DND-41 (cell line): Measurements from ENCODE around the gene MAP3K15.
A peak's percentile ranks its signal among the peaks of the same experiment; 100 is the strongest.

Experiments used
- ATAC-seq: fragments of 200-7000 bp; cut with Tn5 transposase; 3 replicates; pipeline ENCODE4 v1.9.1; 2021; ENCODE audit warnings: low read depth; ENCODE audit not compliant: insufficient read depth
- DNase-seq: peaks from one replicate; pipeline ENCODE4 v3.0.0-alpha.2; 2020
- H2AFZ ChIP-seq: 2 replicates; pipeline ENCODE4 v1.6.0; 2012; ENCODE audit warnings: low read depth, low read length
- H3K27ac ChIP-seq: 2 replicates; pipeline ENCODE4 v1.5.1; 2012; ENCODE audit warnings: low read length, inconsistent platforms
- H3K27me3 ChIP-seq: fragments of 200-600 bp; sonication (generic); 2 replicates; pipeline ENCODE4 v1.6.0; 2012; ENCODE audit warnings: low read length, mild to moderate bottlenecking, inconsistent platforms; ENCODE audit not compliant: insufficient read depth, poor library complexity
- H3K36me3 ChIP-seq: 2 replicates; pipeline ENCODE4 v1.5.1; 2012; ENCODE audit warnings: low read length, inconsistent platforms; ENCODE audit not compliant: insufficient read depth
- H3K4me1 ChIP-seq: 2 replicates; pipeline ENCODE4 v1.5.1; 2012; ENCODE audit warnings: mild to moderate bottlenecking, low read length; ENCODE audit not compliant: insufficient read depth
- H3K4me2 ChIP-seq: 2 replicates; pipeline ENCODE4 v1.6.0; 2012; ENCODE audit warnings: mild to moderate bottlenecking, moderate library complexity, low read length, inconsistent platforms; ENCODE audit not compliant: insufficient read depth
- H3K4me3 ChIP-seq, 2 experiments: fragments of 200-600 bp in 1 of 2; shearing (Covaris generic) in 1 of 2; 2 replicates each; pipeline ENCODE4 v1.5.1; 2012 to 2016; ENCODE audit warnings: inconsistent platforms in 2 of 2, low read length in 2 of 2, mild to moderate bottlenecking in 2 of 2, low read depth in 1 of 2, moderate library complexity in 1 of 2
- H3K79me2 ChIP-seq: 2 replicates; pipeline ENCODE4 v1.6.0; 2012; ENCODE audit warnings: low read length, inconsistent platforms; ENCODE audit not compliant: insufficient read depth
- H3K9ac ChIP-seq: 2 replicates; pipeline ENCODE4 v1.6.0; 2012; ENCODE audit warnings: low read depth, mild to moderate bottlenecking, inconsistent platforms, low read length, moderate library complexity
- H3K9me3 ChIP-seq: 2 replicates; pipeline ENCODE4 v1.5.1; 2012; ENCODE audit warnings: low read length, moderate library complexity, mild to moderate bottlenecking, inconsistent platforms; ENCODE audit not compliant: insufficient read depth, severe bottlenecking
- H4K20me1 ChIP-seq: 2 replicates; pipeline ENCODE4 v1.6.0; 2012; ENCODE audit warnings: low read length; ENCODE audit not compliant: insufficient read depth
- EZH2 ChIP-seq: IDR thresholded peaks from 3 replicates; pipeline ENCODE4 v1.6.1; 2012; ENCODE audit warnings: borderline replicate concordance, low read depth, mild to moderate bottlenecking, moderate library complexity, low read length, inconsistent platforms; ENCODE audit not compliant: severe bottlenecking
- TF ChIP-seq, protein P1 (sequence below): IDR thresholded peaks from 2 replicates; pipeline ENCODE4 v1.5.1; 2012; ENCODE audit warnings: borderline replicate concordance, low read length, moderate library complexity, mild to moderate bottlenecking; ENCODE audit not compliant: poor library complexity, severe bottlenecking; ENCODE audit errors: extremely low read depth

MAP3K15 gene

GRCh38 chrX:19535476-19535875 is 20.2 kb upstream of the MAP3K15 start:
- H3K4me1 ChIP-seq: no peaks in the 10 kb centered on the region
- H3K9ac ChIP-seq: no peak overlapping the region
- TF ChIP-seq, protein P1, sequence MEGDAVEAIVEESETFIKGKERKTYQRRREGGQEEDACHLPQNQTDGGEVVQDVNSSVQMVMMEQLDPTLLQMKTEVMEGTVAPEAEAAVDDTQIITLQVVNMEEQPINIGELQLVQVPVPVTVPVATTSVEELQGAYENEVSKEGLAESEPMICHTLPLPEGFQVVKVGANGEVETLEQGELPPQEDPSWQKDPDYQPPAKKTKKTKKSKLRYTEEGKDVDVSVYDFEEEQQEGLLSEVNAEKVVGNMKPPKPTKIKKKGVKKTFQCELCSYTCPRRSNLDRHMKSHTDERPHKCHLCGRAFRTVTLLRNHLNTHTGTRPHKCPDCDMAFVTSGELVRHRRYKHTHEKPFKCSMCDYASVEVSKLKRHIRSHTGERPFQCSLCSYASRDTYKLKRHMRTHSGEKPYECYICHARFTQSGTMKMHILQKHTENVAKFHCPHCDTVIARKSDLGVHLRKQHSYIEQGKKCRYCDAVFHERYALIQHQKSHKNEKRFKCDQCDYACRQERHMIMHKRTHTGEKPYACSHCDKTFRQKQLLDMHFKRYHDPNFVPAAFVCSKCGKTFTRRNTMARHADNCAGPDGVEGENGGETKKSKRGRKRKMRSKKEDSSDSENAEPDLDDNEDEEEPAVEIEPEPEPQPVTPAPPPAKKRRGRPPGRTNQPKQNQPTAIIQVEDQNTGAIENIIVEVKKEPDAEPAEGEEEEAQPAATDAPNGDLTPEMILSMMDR: peak; percentile 22
- TF ChIP-seq EZH2: no peak
- no peak overlapping the region for H3K4me3 ChIP-seq
- DNase-seq: no peak
- no peaks in the 10 kb centered on the region for H4K20me1 ChIP-seq
- no peak overlapping the region for H3K4me2 ChIP-seq
- no peak overlapping the region for H3K27ac ChIP-seq
- ATAC-seq: 0 out of 3 replicates have a peak, but pooled peaks have one; percentile 45
- H3K36me3 ChIP-seq: peaks cover 21% of the 10 kb centered on the region; the same call in 1 of the 2 replicates
- H2AFZ ChIP-seq: no peak overlapping the region
- no peaks in the 10 kb centered on the region for H3K79me2 ChIP-seq
- no peaks in the 10 kb centered on the region for H3K9me3 ChIP-seq
- H3K27me3 ChIP-seq: no peaks in the 10 kb centered on the region

GRCh38 chrX:19532709-19533108 is 17.4 kb upstream of the MAP3K15 start:
- H3K4me3 ChIP-seq: no peak overlapping the region
- no peak overlapping the region for H3K27ac ChIP-seq
- H3K9me3 ChIP-seq: no peaks in the 10 kb centered on the region
- H3K36me3 ChIP-seq: peaks cover 14% of the 10 kb centered on the region; the same call in 1 of the 2 replicates
- no peak for DNase-seq
- no peak for TF ChIP-seq EZH2
- TF ChIP-seq, protein P1: no peak
- H4K20me1 ChIP-seq: no peaks in the 10 kb centered on the region
- H2AFZ ChIP-seq: no peak overlapping the region
- no peak overlapping the region for H3K9ac ChIP-seq
- ATAC-seq: no peak
- no peaks in the 10 kb centered on the region for H3K4me1 ChIP-seq
- H3K4me2 ChIP-seq: no peak overlapping the region
- H3K79me2 ChIP-seq: no peaks in the 10 kb centered on the region
- no peaks in the 10 kb centered on the region for H3K27me3 ChIP-seq

DNA sequence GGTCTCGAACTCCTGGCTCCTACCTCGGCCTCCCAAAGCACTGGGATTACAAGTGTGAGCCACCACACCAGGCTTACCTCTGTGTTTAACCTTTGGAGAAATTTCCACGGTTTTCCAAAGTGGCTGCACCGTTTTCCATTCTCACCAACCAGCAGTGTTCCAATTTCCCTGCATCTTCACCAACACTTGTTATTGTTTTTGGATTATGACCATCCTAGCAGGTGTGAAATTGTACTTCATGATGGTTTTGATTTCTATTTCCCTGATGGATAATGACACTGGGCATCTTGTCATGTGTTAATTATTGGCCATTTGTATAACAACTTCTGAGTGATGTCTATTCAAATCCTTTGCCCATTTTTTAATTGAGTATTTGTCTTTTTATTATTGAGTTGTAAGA is 2.7 kb upstream of the MAP3K15 start:
- H3K4me2 ChIP-seq: no peak overlapping the region
- H4K20me1 ChIP-seq: no peaks in the 10 kb centered on the region
- no peak for DNase-seq
- H3K4me1 ChIP-seq: no peaks in the 10 kb centered on the region
- no peak overlapping the region for H2AFZ ChIP-seq
- no peak overlapping the region for H3K4me3 ChIP-seq
- H3K36me3 ChIP-seq: no peaks in the 10 kb centered on the region
- no peaks in the 10 kb centered on the region for H3K9me3 ChIP-seq
- H3K27me3 ChIP-seq: no peaks in the 10 kb centered on the region
- no peaks in the 10 kb centered on the region for H3K79me2 ChIP-seq
- H3K27ac ChIP-seq: no peak overlapping the region
- TF ChIP-seq, protein P1: no peak
- no peak for TF ChIP-seq EZH2
- H3K9ac ChIP-seq: no peak overlapping the region
- ATAC-seq: no peak
